ENCODE data around the gene TMEM217. TPM values are rescaled to one million over a fixed set of nuclear protein-coding genes. Genes with fewer than 3 reads are reported as not detected.

TMEM217 gene
- total and polyA plus RNA-seq, 2 of the 4 experiments (the other 2 are of a cell fraction) = 1.4 to 3.5 TPM

GRCh38 chr6:37289931-37290330 lies 32.0 kb upstream of the TMEM217 start:
- intact Hi-C loops (cut with micrococcal nuclease) (no loop called here), in situ Hi-C loops (cut with MboI; ENCODE audit: low sequenced_read_pairs) (no loop called here), dilution Hi-C loops (cut with HindIII; ENCODE audit: low sequenced_read_pairs, unreplicated experiment) (no loop called here)
- 100% methylated on average over 2 of the region's 3 CpGs; no CpG with 5 or more reads in 1 of the 2 experiments for WGBS, 2 experiments (ENCODE audit: extremely low coverage in 2 of 2, insufficient read length in 1 of 2)
- Histone ChIP-seq H3K27ac (ENCODE audit: insufficient read depth, low read length) (no peak overlapping the region), H3K4me3 (ENCODE audit: insufficient read depth, low read depth, low read length) (no peak overlapping the region), H4K8ac (ENCODE audit: low read depth in 2 of 2, low read length in 2 of 2) (no peak overlapping the region), H3K9me1 (ENCODE audit: insufficient read depth, low read length) (peaks cover 2% of the 10 kb centered on the region; the same call in 1 of the 2 replicates), H2AK5ac (ENCODE audit: low read depth, low read length) (no peak overlapping the region), H3K56ac (ENCODE audit: extremely low read depth, insufficient read depth, low read length) (no peak overlapping the region), H2BK120ac (ENCODE audit: low read depth, low read length) (no peak overlapping the region), H2BK5ac (ENCODE audit: low read depth, low read length, poor library complexity, severe bottlenecking) (no peak overlapping the region), H4K20me1 (ENCODE audit: insufficient read depth, low read length) (no peaks in the 10 kb centered on the region; the same call in 1 of the 2 replicates), H2AK9ac (replicated peaks; ENCODE audit: low read depth, low read length, poor library complexity) (no peak overlapping the region), H2AFZ (replicated peaks; ENCODE audit: low read length, poor library complexity) (no peak overlapping the region), H3K27me3 (ENCODE audit: control insufficient read depth, insufficient read depth, low read length) (no peaks in the 10 kb centered on the region), H3K36me3 (ENCODE audit: control insufficient read depth, insufficient read depth, low read length) (peaks cover 39% of the 10 kb centered on the region), H4K91ac (ENCODE audit: insufficient read depth, low read depth, low read length) (no peak overlapping the region), H2BK20ac (ENCODE audit: low read depth, low read length) (no peak overlapping the region), H2BK15ac (ENCODE audit: low read depth, low read length) (no peak overlapping the region), H3K23ac (ENCODE audit: low read depth, low read length) (no peak overlapping the region), H3K9ac (ENCODE audit: low read depth, low read length) (no peak overlapping the region), H4K5ac (ENCODE audit: low read depth, low read length) (no peak overlapping the region), H3K4ac (ENCODE audit: low read depth, low read length) (no peak overlapping the region), H3K18ac (ENCODE audit: low read depth, low read length) (no peak overlapping the region), H3K4me2 (ENCODE audit: low read depth, low read length) (no peak overlapping the region), H3K4me1 (ENCODE audit: control insufficient read depth, insufficient read depth, low read length) (0 out of 2 replicates have a peak, but pooled peaks cover 3% of the 10 kb centered on the region), H3K14ac (replicated peaks; ENCODE audit: low read depth, low read length) (no peak overlapping the region), H3K79me1 (ENCODE audit: low read depth in 1 of 2, low read length in 2 of 2) (peaks cover under 1 to 6% of the 10 kb centered on the region in 2 experiments; a peak in 1 of 4 replicates), H3K9me3 (ENCODE audit: control insufficient read depth, insufficient read depth, low read length) (0 out of 2 replicates have a peak, but pooled peaks cover 1% of the 10 kb centered on the region)
- TF ChIP-seq MXI1 (IDR thresholded peaks at IDR 0.05; ENCODE audit: borderline replicate concordance, low read depth, low read length) (no peak), MAZ (IDR thresholded peaks at IDR 0.05; ENCODE audit: borderline replicate concordance, low read depth, low read length) (no peak), FOS (IDR thresholded peaks at IDR 0.05; ENCODE audit: low read depth, low read length) (no peak), CTCF (conservative IDR thresholded peaks at IDR 0.05; ENCODE audit: low read depth, low read length) (no peak), CEBPB (IDR thresholded peaks at IDR 0.05; ENCODE audit: low read depth, low read length) (no peak), BHLHE40 (IDR thresholded peaks at IDR 0.05; ENCODE audit: low read depth, low read length) (no peak), SMC3 (IDR thresholded peaks at IDR 0.05; ENCODE audit: low read depth, low read length) (no peak)
- ATAC-seq (ENCODE audit: low read depth) (no peak), DNase-seq (no peak)
- no TSS peak for BruUV-seq (replicated peaks)
- POLR2A ChIA-PET (ENCODE audit: unreplicated experiment) = no interaction called here
- CTCF ChIA-PET = interaction anchor here (1.3 kb wide), 1 partner anchor 14 kb away, joined by 4 read pairs; no protein-coding TSS in a partner anchor

Measured in IMR-90 (cell line).